Ovary (tissue), 9 donors: ENCODE data around the gene PITPNC1. TPM values are rescaled to one million over a fixed set of nuclear protein-coding genes. Genes with fewer than 3 reads are reported as not detected.

Experiments used
- DNase-seq, 5 donors: peaks; one replicate each; pipeline ENCODE4 v3.0.0-alpha.2; 2019 to 2020
- H3K27ac ChIP-seq, 2 donors: fragments of 200-600 bp; one replicate each; pipeline versions ENCODE4 v1.5.1 to v1.8.0; 2019 to 2022
- H3K27me3 ChIP-seq: fragments of 200-600 bp; one replicate; pipeline ENCODE4 v1.8.0; 2022
- H3K36me3 ChIP-seq: fragments of 200-600 bp; sonication (generic); one replicate; pipeline ENCODE4 v1.5.1; 2019
- H3K4me1 ChIP-seq: one replicate; pipeline ENCODE4 v1.8.1; 2013; ENCODE audit warnings: mild to moderate bottlenecking, moderate library complexity; ENCODE audit not compliant: insufficient read depth
- H3K4me3 ChIP-seq: fragments of 200-600 bp; sonication (generic); one replicate; pipeline ENCODE4 v1.5.1; 2017
- H3K9me3 ChIP-seq, 2 donors: fragments of 200-600 bp in 1 of 2; sonication (generic) in 1 of 2; one replicate each; pipeline versions ENCODE4 v1.5.1 to v1.8.1; 2013 to 2019; ENCODE audit warnings: mild to moderate bottlenecking in 1 of 2, moderate library complexity in 1 of 2
- CTCF ChIP-seq, 3 donors: fragments of 450-650 bp in 2 of 3; fragments of 200-600 bp in 1 of 3; IDR thresholded peaks; one replicate each; pipeline versions ENCODE4 v1.5.1 to v1.8.0; 2016 to 2022; ENCODE audit warnings: antibody characterized with exemption in 3 of 3, mild to moderate bottlenecking in 1 of 3
- EP300 ChIP-seq: sonication (generic); formaldehyde crosslinking; IDR thresholded peaks from one replicate; pipeline ENCODE4 v1.6.1; 2017; ENCODE audit warnings: antibody characterized with exemption
- POLR2A ChIP-seq: fragments of 450-650 bp; IDR thresholded peaks from one replicate; pipeline ENCODE4 v1.6.1; 2017; ENCODE audit warnings: antibody characterized with exemption, mild to moderate bottlenecking, moderate library complexity
- WGBS, 3 donors: extraction: QIAGEN DNeasy Blood & Tissue Kit in 1 of 3; methylation state at CpG; one replicate each; pipeline versions ENCODE4 v1.1.5 to v1.1.7; 2013 to 2017; 5-methylcytosine and 5-hydroxymethylcytosine counted together
- intact Hi-C, 4 donors: fragments of 100-400 bp; cut with DNase I; formaldehyde crosslinking; loops; one replicate each; pipeline versions ENCODE4 v1.11.0 to v1.15.1; 2022 to 2023
- polyA plus RNA-seq, 2 donors: library from polyadenylated mRNA; stranded (reverse); fragments of 200-250 nt in 1 of 2; fragments of 350-450 nt in 1 of 2; fragmentation: Illumina TruSeq in 1 of 2; extraction: RNeasy Lipid Tissue Mini Kit (QIAGEN cat#74804) in 1 of 2; gene quantifications; one replicate each; pipeline ENCODE4 v1.2.3, GENCODE V29; 2013 to 2014
- total RNA-seq, 7 donors: library from RNA; depleted of rRNA in 2 of 7; stranded (reverse); fragments of >200 nt in 2 of 7; fragmentation: NEBNext Ultra II Directional in 3 of 7; extraction: Animal tissue kit (Norgen Biotek cat#: 25700) in 3 of 7; gene quantifications; one replicate each; pipeline versions ENCODE4 v1.1.0 to v1.2.4, GENCODE V29; 2016 to 2023
- donor health status: DM: no; HTN: no; CAD: no; lungs with moderate emphysema.
- donor health status: DM: no; HTN: no; CAD: no.
- donor health status: Bipolar disorder and iron deficiency.
- donor health status: DM: yes; HTN: yes; CAD: no.
- donor health status: DM: no; HTN: no; CAD: no.
- donor health status: DM: yes; HTN: yes; CAD: no.

The PITPNC1 gene
- total and polyA plus RNA-seq, 9 donors, result 14.9 to 40.9 (median 23.8) TPM

- WGBS, 3 donors, result 85 to 94% (median 90%) methylated on average over 9 to 10 of the region's 10 CpGs
- Histone ChIP-seq H3K36me3 (no peaks in the 10 kb centered on the region), H3K4me1 (no peaks in the 10 kb centered on the region), H3K27ac (no peak overlapping the region), H3K4me3 (no peak overlapping the region), H3K9me3 (no peaks in the 10 kb centered on the region), H3K27me3 (no peaks in the 10 kb centered on the region)
- intact Hi-C loops, result no loop called here
- no peak for DNase-seq
- TF ChIP-seq CTCF (IDR thresholded peaks at IDR 0.05), result no peak
- no peak for TF ChIP-seq POLR2A
- no peak for TF ChIP-seq EP300
Measured at GRCh38 chr17:67353161-67353560, 23.9 kb upstream of the PITPNC1 start.

GRCh38 chr17:67353929-67354574 is 23.0 kb upstream of the PITPNC1 start:
- 90 to 92% (median 91%) methylated on average over 8 of the region's 8 CpGs for WGBS, 3 donors
- TF ChIP-seq POLR2A (no peak), EP300 (no peak), CTCF (IDR thresholded peaks at IDR 0.05) (no peak)
- no peaks in the 10 kb centered on the region for H3K27me3 ChIP-seq
- peaks cover 1% of the 10 kb centered on the region for H3K4me1 ChIP-seq
- no peak overlapping the region for H3K4me3 ChIP-seq
- H3K36me3 ChIP-seq, result no peaks in the 10 kb centered on the region
- no peak overlapping the region for H3K27ac ChIP-seq
- intact Hi-C loops, result no loop called here
- H3K9me3 ChIP-seq, result no peaks in the 10 kb centered on the region
- no peak for DNase-seq

- Histone ChIP-seq H3K27me3 (no peaks in the 10 kb centered on the region), H3K27ac (no peak overlapping the region), H3K4me3 (no peak overlapping the region), H3K36me3 (no peaks in the 10 kb centered on the region), H3K4me1 (peaks cover 3% of the 10 kb centered on the region), H3K9me3 (no peaks in the 10 kb centered on the region)
- 48 to 51% (median 50%) methylated on average over 2 of the region's 2 CpGs for WGBS, 3 donors
- intact Hi-C loops, result no loop called here
- TF ChIP-seq CTCF (IDR thresholded peaks at IDR 0.05) (no peak), POLR2A (no peak), EP300 (no peak)
- DNase-seq, result no peak
Measured at GRCh38 chr17:67358612-67359011, 18.5 kb upstream of the PITPNC1 start.

- no peak for TF ChIP-seq EP300
- no peak for TF ChIP-seq CTCF (IDR thresholded peaks at IDR 0.05)
- TF ChIP-seq POLR2A, result no peak
- no peak overlapping the region for H3K27ac ChIP-seq
- no peaks in the 10 kb centered on the region for H3K27me3 ChIP-seq
- intact Hi-C loops, result no loop called here
- H3K4me1 ChIP-seq, result peaks cover 11% of the 10 kb centered on the region
- no peaks in the 10 kb centered on the region for H3K9me3 ChIP-seq
- H3K36me3 ChIP-seq, result no peaks in the 10 kb centered on the region
- no peak for DNase-seq
- 61 to 65% (median 61%) methylated on average over 8 of the region's 8 CpGs for WGBS, 3 donors
- H3K4me3 ChIP-seq, result no peak overlapping the region
Measured at GRCh38 chr17:67359960-67360791, 16.9 kb upstream of the PITPNC1 start.
